ENCODE data around the gene CREBZF. TPM values are rescaled to one million over a fixed set of nuclear protein-coding genes. Genes with fewer than 3 reads are reported as not detected.
"Not testable (repeated sequence)": the region's sequence is repeated elsewhere in the genome, so short reads cannot be mapped to it uniquely, and the experiment has no call there.

CREBZF gene
- total and polyA plus RNA-seq, 2 donors (not counting 1 experiment from before 2014, with no cell fraction given), result 64.9 to 109 TPM

DNA sequence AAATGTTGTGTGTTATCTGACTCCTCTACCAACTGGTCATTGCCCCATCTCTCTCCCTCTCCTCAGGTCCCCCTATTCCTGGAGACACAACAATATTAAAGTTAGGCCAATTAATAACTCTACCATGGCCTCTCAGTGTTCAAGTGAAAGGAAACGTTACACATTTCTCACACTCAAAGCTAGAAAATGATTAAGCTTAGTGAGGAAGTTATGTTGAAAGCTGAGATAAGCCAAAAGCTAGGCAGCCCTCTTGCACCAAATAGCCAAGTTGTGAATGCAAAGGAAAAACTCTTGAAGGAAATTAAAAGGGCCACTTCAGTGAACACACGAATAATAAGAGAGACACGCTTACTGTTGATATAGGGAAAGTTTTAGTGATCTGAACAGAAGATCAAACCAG lies 44.7 kb downstream of the CREBZF start:
- Histone ChIP-seq H3K4me3 (ENCODE audit: control extremely low read depth in 1 of 5, extremely low read depth in 1 of 5, insufficient read depth in 1 of 5, low read depth in 2 of 5, low read length in 4 of 5) (no peak overlapping the region), H4K20me1 (ENCODE audit: control insufficient read depth, insufficient read depth, low read length, poor library complexity, severe bottlenecking) (no peaks in the 10 kb centered on the region), H3K9ac (ENCODE audit: low read length) (no peak overlapping the region), H3K27me3 (replicated peaks in 1 of 4; ENCODE audit: control extremely low read depth in 1 of 4, control insufficient read depth in 3 of 4, insufficient read depth in 4 of 4, low read length in 3 of 4) (no peaks in the 10 kb centered on the region), H2AFZ (ENCODE audit: insufficient read depth, low read depth, low read length, poor library complexity, severe bottlenecking) (no peak overlapping the region), H3K4me1 (ENCODE audit: control insufficient read depth in 2 of 2, insufficient read depth in 2 of 2, low read length in 2 of 2) (no peaks in the 10 kb centered on the region), H3K4me2 (replicated peaks; ENCODE audit: low read depth, low read length, poor library complexity, severe bottlenecking) (no peak overlapping the region), H3K79me2 (ENCODE audit: control insufficient read depth, insufficient read depth, low read length) (no peaks in the 10 kb centered on the region), H3K27ac (ENCODE audit: low read length in 2 of 2) (no peak overlapping the region), H3K36me3 (replicated peaks in 1 of 2; ENCODE audit: control extremely low read depth in 1 of 2, control insufficient read depth in 1 of 2, extremely low read depth in 1 of 2, insufficient read depth in 2 of 2, low read length in 1 of 2) (no peaks in the 10 kb centered on the region), H3K9me3 (ENCODE audit: control extremely low read depth in 1 of 3, control insufficient read depth in 2 of 3, insufficient read depth in 1 of 3, low read length in 2 of 3) (no peaks in the 10 kb centered on the region)
- no CpG with 5 or more reads among the region's 3 CpGs for WGBS (ENCODE audit: insufficient coverage)
- TF ChIP-seq EZH2 (IDR thresholded peaks at IDR 0.05; ENCODE audit: borderline replicate concordance, insufficient read depth, low read depth, low read length, poor library complexity, severe bottlenecking), result no peak
- TF ChIP-seq CTCF (IDR thresholded peaks at IDR 0.05), result no peak
- Mint-ChIP-seq H3K27ac (no peak overlapping the region), H3K27me3 (peaks cover 13% of the 10 kb centered on the region), H3K4me3 (no peak overlapping the region), H3K9me3 (ENCODE audit: insufficient read depth) (no peaks in the 10 kb centered on the region), H3K4me1 (no peaks in the 10 kb centered on the region)
- intact Hi-C loops (cut with micrococcal nuclease), result no loop called here
- no peak for ATAC-seq (ENCODE audit: low read depth)
- ChIA-PET POLR2A (no interaction called here), CTCF (no interaction called here)
- no peak for DNase-seq

DNA sequence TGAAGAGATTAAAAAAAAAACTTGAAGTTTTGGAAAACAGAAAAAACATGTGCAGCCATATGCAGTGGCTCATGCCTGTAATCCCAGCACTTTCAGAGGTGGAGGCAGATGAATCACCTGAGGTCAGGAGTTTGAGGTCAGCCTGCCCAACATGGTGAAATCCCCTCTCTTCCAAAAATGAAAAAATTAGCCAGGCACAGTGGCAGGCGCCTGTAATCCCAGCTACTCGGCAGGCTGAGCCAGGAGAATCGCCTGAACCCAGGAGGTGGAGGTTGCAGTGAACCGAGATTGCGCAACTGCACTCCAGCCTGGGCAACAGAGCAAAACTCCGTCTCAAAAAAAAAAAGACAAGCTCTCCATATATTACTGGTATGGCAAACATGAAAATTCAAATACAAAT lies 45.4 kb downstream of the CREBZF start:
- Mint-ChIP-seq H3K4me3 (no peak overlapping the region), H3K4me1 (no peaks in the 10 kb centered on the region), H3K27ac (no peak overlapping the region), H3K27me3 (peaks cover 16% of the 10 kb centered on the region), H3K9me3 (ENCODE audit: insufficient read depth) (no peaks in the 10 kb centered on the region)
- POLR2A ChIA-PET, result no interaction called here
- TF ChIP-seq EZH2 (IDR thresholded peaks at IDR 0.05; ENCODE audit: borderline replicate concordance, insufficient read depth, low read depth, low read length, poor library complexity, severe bottlenecking) (no peak), CTCF (IDR thresholded peaks at IDR 0.05) (no peak)
- Histone ChIP-seq H3K27ac (ENCODE audit: low read length in 2 of 2) (no peak overlapping the region), H2AFZ (ENCODE audit: insufficient read depth, low read depth, low read length, poor library complexity, severe bottlenecking) (no peak overlapping the region), H3K4me1 (ENCODE audit: control insufficient read depth in 2 of 2, insufficient read depth in 2 of 2, low read length in 2 of 2) (no peaks in the 10 kb centered on the region), H3K9ac (ENCODE audit: low read length) (no peak overlapping the region), H3K79me2 (ENCODE audit: control insufficient read depth, insufficient read depth, low read length) (no peaks in the 10 kb centered on the region), H3K27me3 (replicated peaks in 1 of 4; ENCODE audit: control extremely low read depth in 1 of 4, control insufficient read depth in 3 of 4, insufficient read depth in 4 of 4, low read length in 3 of 4) (no peaks in the 10 kb centered on the region), H3K4me2 (replicated peaks; ENCODE audit: low read depth, low read length, poor library complexity, severe bottlenecking) (no peak overlapping the region), H3K9me3 (ENCODE audit: control extremely low read depth in 1 of 3, control insufficient read depth in 2 of 3, insufficient read depth in 1 of 3, low read length in 2 of 3) (no peaks in the 10 kb centered on the region), H3K4me3 (ENCODE audit: control extremely low read depth in 1 of 5, extremely low read depth in 1 of 5, insufficient read depth in 1 of 5, low read depth in 2 of 5, low read length in 4 of 5) (no peak overlapping the region), H4K20me1 (ENCODE audit: control insufficient read depth, insufficient read depth, low read length, poor library complexity, severe bottlenecking) (no peaks in the 10 kb centered on the region), H3K36me3 (replicated peaks in 1 of 2; ENCODE audit: control extremely low read depth in 1 of 2, control insufficient read depth in 1 of 2, extremely low read depth in 1 of 2, insufficient read depth in 2 of 2, low read length in 1 of 2) (no peaks in the 10 kb centered on the region)
- ATAC-seq (ENCODE audit: low read depth) (no peak), DNase-seq (no peak)
- CTCF ChIA-PET, result no interaction called here
- 90% methylated on average over 2 of the region's 6 CpGs for WGBS (ENCODE audit: insufficient coverage)
- intact Hi-C loops (cut with micrococcal nuclease), result no loop called here

GRCh38 chr11:85611643-85612042 lies 53.3 kb downstream of the CREBZF start:
- CTCF ChIA-PET; POLR2A ChIA-PET; ATAC-seq (ENCODE audit: low read depth): not testable (repeated sequence)

More at GRCh38 chr11:85611643-85612042, 53.3 kb downstream of the CREBZF start:
- intact Hi-C loops (cut with micrococcal nuclease); H3K4me3 Mint-ChIP-seq; H3K27me3 ChIP-seq (replicated peaks in 1 of 4; ENCODE audit: control extremely low read depth in 1 of 4, control insufficient read depth in 3 of 4, insufficient read depth in 4 of 4, low read length in 3 of 4); H3K9me3 Mint-ChIP-seq (ENCODE audit: insufficient read depth); H3K4me1 Mint-ChIP-seq; H3K4me1 ChIP-seq (ENCODE audit: control insufficient read depth in 2 of 2, insufficient read depth in 2 of 2, low read length in 2 of 2); H2AFZ ChIP-seq (ENCODE audit: insufficient read depth, low read depth, low read length, poor library complexity, severe bottlenecking); H3K9me3 ChIP-seq (ENCODE audit: control extremely low read depth in 1 of 3, control insufficient read depth in 2 of 3, insufficient read depth in 1 of 3, low read length in 2 of 3); H3K79me2 ChIP-seq (ENCODE audit: control insufficient read depth, insufficient read depth, low read length); H3K4me3 ChIP-seq (ENCODE audit: control extremely low read depth in 1 of 5, extremely low read depth in 1 of 5, insufficient read depth in 1 of 5, low read depth in 2 of 5, low read length in 4 of 5); H3K9ac ChIP-seq (ENCODE audit: low read length); H4K20me1 ChIP-seq (ENCODE audit: control insufficient read depth, insufficient read depth, low read length, poor library complexity, severe bottlenecking); H3K27ac ChIP-seq (ENCODE audit: low read length in 2 of 2); H3K36me3 ChIP-seq (replicated peaks in 1 of 2; ENCODE audit: control extremely low read depth in 1 of 2, control insufficient read depth in 1 of 2, extremely low read depth in 1 of 2, insufficient read depth in 2 of 2, low read length in 1 of 2); H3K4me2 ChIP-seq (replicated peaks; ENCODE audit: low read depth, low read length, poor library complexity, severe bottlenecking); DNase-seq; H3K27ac Mint-ChIP-seq: not testable (repeated sequence)
- 8% methylated on average over 1 of the region's 2 CpGs for WGBS (ENCODE audit: insufficient coverage)
- H3K27me3 Mint-ChIP-seq, result peaks cover 11% of the 10 kb centered on the region

All from B cell (primary cell).